Body of pancreas (tissue), 4 donors: Measurements from ENCODE around the gene MCRIP1. TPM values are rescaled to one million over a fixed set of nuclear protein-coding genes. Genes with fewer than 3 reads are reported as not detected.

Source experiments
- ATAC-seq: fragments of 150-250 bp; one replicate; pipeline ENCODE4 v1.9.1; 2016
- DNase-seq, 4 donors: peaks; one replicate each; pipeline ENCODE4 v3.0.0-alpha.2; 2019
- H3K27ac ChIP-seq, 4 donors: fragments of 200-600 bp; sonication (generic); 1 replicate in 3 of 4; 2 replicates in 1 of 4; pipeline versions ENCODE4 v1.5.1 to v1.6.1; 2016 to 2019; ENCODE audit warnings: mild to moderate bottlenecking in 1 of 4, mixed read lengths in 1 of 4, moderate library complexity in 1 of 4
- H3K27me3 ChIP-seq, 2 donors: fragments of 200-600 bp; sonication (generic); one replicate each; pipeline ENCODE4 v1.6.0; 2016; ENCODE audit warnings: mild to moderate bottlenecking in 1 of 2
- H3K36me3 ChIP-seq, 2 donors: fragments of 200-600 bp; sonication (generic); replicated peaks in 1 of 2; 2 replicates each; pipeline ENCODE4 v1.5.1; 2016; ENCODE audit warnings: low read depth in 2 of 2; ENCODE audit not compliant: insufficient read depth in 1 of 2
- H3K4me1 ChIP-seq: fragments of 200-600 bp; sonication (generic); one replicate; pipeline ENCODE4 v1.6.0; 2016
- H3K4me3 ChIP-seq, 2 donors: fragments of 200-600 bp; sonication (generic); 1 replicate in 1 of 2; 2 replicates in 1 of 2; pipeline ENCODE4 v1.5.1; 2016 to 2019
- H3K9me3 ChIP-seq, 3 donors: fragments of 200-600 bp; sonication (generic); 1 replicate in 2 of 3; 2 replicates in 1 of 3; pipeline ENCODE4 v1.5.1; 2016
- CTCF ChIP-seq, 7 experiments: fragments of 450-650 bp in 4 of 7; fragments of 200-600 bp in 3 of 7; sonication (generic) in 3 of 7; IDR thresholded peaks; one replicate each; pipeline ENCODE4 v1.5.1; 2016 to 2019; ENCODE audit warnings: antibody characterized with exemption in 7 of 7
- POLR2A ChIP-seq, 3 donors: fragments of 450-650 bp; IDR thresholded peaks; one replicate each; pipeline ENCODE4 v1.6.1; 2016; ENCODE audit warnings: antibody characterized with exemption in 3 of 3, mild to moderate bottlenecking in 2 of 3
- WGBS, 2 donors: methylation state at CpG; one replicate each; pipeline ENCODE4 v1.1.5; 2017; 5-methylcytosine and 5-hydroxymethylcytosine counted together
- intact Hi-C: fragments of 100-400 bp; cut with DNase I; formaldehyde crosslinking; loops from one replicate; pipeline ENCODE4 v1.15.1; 2023
- total RNA-seq, 2 donors: library from RNA; depleted of rRNA; stranded (reverse); fragments of >200 nt; gene quantifications; one replicate each; pipeline ENCODE4 v1.1.0, GENCODE V29; 2016

MCRIP1 gene
- total RNA-seq, 2 donors from 2014 or later = 46.1 to 65.6 TPM

GRCh38 chr17:81828656-81829055, 4.4 kb downstream of the MCRIP1 start:
- Histone ChIP-seq H3K4me1 (peaks cover 30% of the 10 kb centered on the region), H3K4me3 (no peak overlapping the region), H3K9me3 (no peaks in the 10 kb centered on the region), H3K36me3 (no peaks in the 10 kb centered on the region), H3K27me3 (no peaks in the 10 kb centered on the region), H3K27ac (peak overlapping the region in 2 of 4 donors; percentile 12 to 37)
- intact Hi-C loops = no loop called here
- no peak for DNase-seq
- 43 to 57% methylated on average over 5 to 7 of the region's 7 CpGs for WGBS, 2 donors
- TF ChIP-seq CTCF (IDR thresholded peaks at IDR 0.05) = no peak
- no peak for TF ChIP-seq POLR2A (IDR thresholded peaks at IDR 0.05)
- ATAC-seq = no peak

- 85 to 90% methylated on average over 8 to 11 of the region's 11 CpGs for WGBS, 2 donors
- H3K27ac ChIP-seq = no peak overlapping the region
- no peak overlapping the region for H3K4me3 ChIP-seq
- no peaks in the 10 kb centered on the region for H3K9me3 ChIP-seq
- intact Hi-C loops = no loop called here
- H3K36me3 ChIP-seq = no peaks in the 10 kb centered on the region
- DNase-seq = no peak
- peaks cover 36% of the 10 kb centered on the region for H3K4me1 ChIP-seq
- TF ChIP-seq POLR2A (IDR thresholded peaks at IDR 0.05) (no peak), CTCF (IDR thresholded peaks at IDR 0.05) (no peak)
- no peak for ATAC-seq
- H3K27me3 ChIP-seq = no peaks in the 10 kb centered on the region
These were observed 7.1 kb downstream of the MCRIP1 start for GRCh38 chr17:81825841-81826466.

- H3K9me3 ChIP-seq = no peaks in the 10 kb centered on the region
- H3K27ac ChIP-seq = no peak overlapping the region
- 82% methylated on average over 11 of the region's 11 CpGs; no CpG with 5 or more reads in 1 of the 2 donors for WGBS, 2 donors
- peaks cover 38% of the 10 kb centered on the region for H3K4me1 ChIP-seq
- DNase-seq = no peak
- no peak for ATAC-seq
- TF ChIP-seq CTCF (IDR thresholded peaks at IDR 0.05) (no peak), POLR2A (IDR thresholded peaks at IDR 0.05) (no peak)
- H3K4me3 ChIP-seq = no peak overlapping the region
- intact Hi-C loops = no loop called here
- H3K36me3 ChIP-seq = no peaks in the 10 kb centered on the region
- H3K27me3 ChIP-seq = no peaks in the 10 kb centered on the region
These were observed 8.5 kb downstream of the MCRIP1 start for GRCh38 chr17:81824595-81824994.

- 93 to 95% methylated on average over 20 to 31 of the region's 33 CpGs for WGBS, 2 donors
- DNase-seq (no peak), ATAC-seq (no peak)
- Histone ChIP-seq H3K27ac (no peak overlapping the region), H3K36me3 (no peaks in the 10 kb centered on the region), H3K9me3 (no peaks in the 10 kb centered on the region), H3K27me3 (no peaks in the 10 kb centered on the region), H3K4me3 (no peak overlapping the region), H3K4me1 (peaks cover 38% of the 10 kb centered on the region)
- TF ChIP-seq CTCF (IDR thresholded peaks at IDR 0.05) = no peak
- TF ChIP-seq POLR2A (IDR thresholded peaks at IDR 0.05) = no peak
- intact Hi-C loops = no loop called here
These were observed 9.1 kb downstream of the MCRIP1 start for GRCh38 chr17:81823820-81824550.
